ENCODE data around the gene WFS1.

The WFS1 gene

GRCh38 chr4:6280365-6280996 lies 10.8 kb downstream of the WFS1 start:
- DNase-seq = no peak

- no peak for DNase-seq
These were observed 12.0 kb downstream of the WFS1 start for GRCh38 chr4:6281436-6282313.

- peak; percentile 26 for DNase-seq
These were observed 12.7 kb downstream of the WFS1 start for GRCh38 chr4:6282314-6282771.

- no peak for DNase-seq
These were observed 13.6 kb downstream of the WFS1 start for GRCh38 chr4:6283282-6283681.

- DNase-seq = no peak
These were observed 17.6 kb downstream of the WFS1 start for GRCh38 chr4:6287017-6287788.

- no peak for DNase-seq
These were observed 18.7 kb downstream of the WFS1 start for GRCh38 chr4:6288342-6288741.

- no peak for DNase-seq
These were observed 19.2 kb downstream of the WFS1 start for GRCh38 chr4:6288871-6289270.

GRCh38 chr4:6290256-6290655 lies 20.6 kb downstream of the WFS1 start:
- no peak for DNase-seq

GRCh38 chr4:6290769-6291547 lies 21.3 kb downstream of the WFS1 start:
- no peak for DNase-seq

GRCh38 chr4:6291784-6292297 lies 22.2 kb downstream of the WFS1 start:
- DNase-seq = no peak

- DNase-seq = no peak
These were observed 22.9 kb downstream of the WFS1 start for GRCh38 chr4:6292376-6293096.

GRCh38 chr4:6293097-6293445 lies 23.4 kb downstream of the WFS1 start:
- DNase-seq = no peak

- no peak for DNase-seq
These were observed 24.0 kb downstream of the WFS1 start for GRCh38 chr4:6293661-6294060.

GRCh38 chr4:6294705-6295421 lies 25.2 kb downstream of the WFS1 start:
- DNase-seq = no peak

- DNase-seq = no peak
These were observed 25.8 kb downstream of the WFS1 start for GRCh38 chr4:6295495-6295894.

- DNase-seq = no peak
These were observed 26.4 kb downstream of the WFS1 start for GRCh38 chr4:6296026-6296425.

GRCh38 chr4:6297266-6297815 lies 27.7 kb downstream of the WFS1 start:
- DNase-seq = no peak

- no peak for DNase-seq
These were observed 28.4 kb downstream of the WFS1 start for GRCh38 chr4:6298035-6298434.

GRCh38 chr4:6298852-6299251 lies 29.2 kb downstream of the WFS1 start:
- DNase-seq = no peak

- DNase-seq = no peak
These were observed 30.2 kb downstream of the WFS1 start for GRCh38 chr4:6299875-6300274.

GRCh38 chr4:6300359-6300758 lies 30.7 kb downstream of the WFS1 start:
- DNase-seq = no peak

Measured in fibroblast of skin of abdomen (primary cell).